Gastroesophageal sphincter (tissue), 3 donors: Measurements from ENCODE around the gene CFAP46.

Experiments used
- CTCF ChIP-seq, 4 experiments: fragments of 200-600 bp in 2 of 4; fragments of 450-650 bp in 2 of 4; sonication (generic) in 1 of 4; IDR thresholded peaks; one replicate each; pipeline ENCODE4 v1.5.1; 2017 to 2019; ENCODE audit warnings: antibody characterized with exemption in 4 of 4, mild to moderate bottlenecking in 2 of 4, moderate library complexity in 2 of 4
- EP300 ChIP-seq: sonication (generic); formaldehyde crosslinking; IDR thresholded peaks from one replicate; pipeline ENCODE4 v1.6.1; 2017; ENCODE audit warnings: antibody characterized with exemption, mild to moderate bottlenecking
- POLR2A ChIP-seq, 2 donors: fragments of 450-650 bp; IDR thresholded peaks; one replicate each; pipeline ENCODE4 v1.6.1; 2017; ENCODE audit warnings: antibody characterized with exemption in 2 of 2, mild to moderate bottlenecking in 2 of 2, moderate library complexity in 1 of 2
- POLR2AphosphoS5 ChIP-seq: sonication (generic); formaldehyde crosslinking; IDR thresholded peaks from one replicate; pipeline ENCODE4 v1.6.1; 2017; ENCODE audit warnings: antibody characterized with exemption

DNA sequence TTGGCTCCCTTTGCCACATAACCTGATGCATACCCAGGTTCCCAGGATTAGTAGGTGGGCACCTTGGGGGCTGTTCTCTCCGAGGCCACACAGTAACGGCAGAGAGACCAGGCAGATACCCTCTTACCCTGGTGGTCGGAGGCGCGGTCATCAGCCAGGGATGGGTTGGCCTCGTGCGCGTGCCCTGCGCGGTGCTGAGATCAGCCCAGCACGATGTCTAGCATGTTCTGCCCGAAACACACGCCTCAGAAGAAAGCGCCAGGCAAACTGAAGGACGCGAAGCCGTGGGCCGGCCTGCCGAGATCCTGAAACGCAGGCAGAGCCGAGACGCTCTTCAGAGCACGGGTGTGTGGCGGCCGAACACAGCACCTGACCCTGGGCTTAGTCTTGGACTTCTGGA is 34.7 kb upstream of the CFAP46 start:
- TF ChIP-seq CTCF (IDR thresholded peaks at IDR 0.05) (no peak), POLR2A (IDR thresholded peaks at IDR 0.05) (no peak), EP300 (no peak), POLR2AphosphoS5 (no peak)
